ENCODE data around the gene RWDD1.
"Not testable (repeated sequence)": the region's sequence is repeated elsewhere in the genome, so short reads cannot be mapped to it uniquely, and the experiment has no call there.

The RWDD1 gene

GRCh38 chr6:116604868-116605267 lies 33.6 kb downstream of the RWDD1 start:
- H3K4me1 ChIP-seq (ENCODE audit: control insufficient read depth, insufficient read depth, low read length, unreplicated experiment); H3K36me3 ChIP-seq (ENCODE audit: insufficient read depth, low read length); H3K27me3 ChIP-seq (ENCODE audit: insufficient read depth, low read length); H3K79me2 ChIP-seq (ENCODE audit: control insufficient read depth, insufficient read depth, low read length, unreplicated experiment); H3K27ac ChIP-seq (ENCODE audit: low read depth, low read length); H2AFZ ChIP-seq (ENCODE audit: low read length, unreplicated experiment); H3K4me3 ChIP-seq (ENCODE audit: low read depth, low read length): not testable (repeated sequence)

- no peak overlapping the region for H2AFZ ChIP-seq (ENCODE audit: low read length, unreplicated experiment)
- no peaks in the 10 kb centered on the region for H3K4me1 ChIP-seq (ENCODE audit: control insufficient read depth, insufficient read depth, low read length, unreplicated experiment)
- H3K79me2 ChIP-seq (ENCODE audit: control insufficient read depth, insufficient read depth, low read length, unreplicated experiment): no peaks in the 10 kb centered on the region
- H3K36me3 ChIP-seq (ENCODE audit: insufficient read depth, low read length): no peaks in the 10 kb centered on the region
- H3K4me3 ChIP-seq (ENCODE audit: low read depth, low read length): no peak overlapping the region
- no peak overlapping the region for H3K27ac ChIP-seq (ENCODE audit: low read depth, low read length)
- no peaks in the 10 kb centered on the region for H3K27me3 ChIP-seq (ENCODE audit: insufficient read depth, low read length)
Measured at GRCh38 chr6:116605935-116606334, 34.6 kb downstream of the RWDD1 start.

GRCh38 chr6:116611056-116611455 lies 39.8 kb downstream of the RWDD1 start:
- Histone ChIP-seq H3K27me3 (ENCODE audit: insufficient read depth, low read length) (no peaks in the 10 kb centered on the region), H2AFZ (ENCODE audit: low read length, unreplicated experiment) (no peak overlapping the region), H3K79me2 (ENCODE audit: control insufficient read depth, insufficient read depth, low read length, unreplicated experiment) (no peaks in the 10 kb centered on the region), H3K4me3 (ENCODE audit: low read depth, low read length) (no peak overlapping the region), H3K36me3 (ENCODE audit: insufficient read depth, low read length) (no peaks in the 10 kb centered on the region), H3K27ac (ENCODE audit: low read depth, low read length) (no peak overlapping the region), H3K4me1 (ENCODE audit: control insufficient read depth, insufficient read depth, low read length, unreplicated experiment) (no peaks in the 10 kb centered on the region)

- Histone ChIP-seq H3K36me3 (ENCODE audit: insufficient read depth, low read length) (no peaks in the 10 kb centered on the region), H3K27me3 (ENCODE audit: insufficient read depth, low read length) (peaks cover 10% of the 10 kb centered on the region; the same call in 1 of the 2 replicates), H3K79me2 (ENCODE audit: control insufficient read depth, insufficient read depth, low read length, unreplicated experiment) (no peaks in the 10 kb centered on the region), H3K4me1 (ENCODE audit: control insufficient read depth, insufficient read depth, low read length, unreplicated experiment) (peaks cover 6% of the 10 kb centered on the region), H3K4me3 (ENCODE audit: low read depth, low read length) (peak within 1 kb of the TSS; percentile 83), H3K27ac (ENCODE audit: low read depth, low read length) (no peak within 1 kb of the TSS), H2AFZ (ENCODE audit: low read length, unreplicated experiment) (peak within 1 kb of the TSS; percentile 90)
Measured at GRCh38 chr6:116615937-116616736, 44.8 kb downstream of the RWDD1 start, which contains the start of gene RSPH4A. RSPH4A (plus strand) TSS chr6:116616479; CDS start chr6:116616624, 145 bp downstream.

- peak overlapping the region; percentile 83 for H3K4me3 ChIP-seq (ENCODE audit: low read depth, low read length)
- no peaks in the 10 kb centered on the region for H3K36me3 ChIP-seq (ENCODE audit: insufficient read depth, low read length)
- H2AFZ ChIP-seq (ENCODE audit: low read length, unreplicated experiment): peak overlapping the region; percentile 32
- no peak overlapping the region for H3K27ac ChIP-seq (ENCODE audit: low read depth, low read length)
- peaks cover 6% of the 10 kb centered on the region for H3K4me1 ChIP-seq (ENCODE audit: control insufficient read depth, insufficient read depth, low read length, unreplicated experiment)
- H3K27me3 ChIP-seq (ENCODE audit: insufficient read depth, low read length): peaks cover 10% of the 10 kb centered on the region; the same call in 1 of the 2 replicates
- no peaks in the 10 kb centered on the region for H3K79me2 ChIP-seq (ENCODE audit: control insufficient read depth, insufficient read depth, low read length, unreplicated experiment)
Measured at GRCh38 chr6:116616737-116617053, 45.4 kb downstream of the RWDD1 start.

GRCh38 chr6:116624036-116624805 lies 52.9 kb downstream of the RWDD1 start:
- no peaks in the 10 kb centered on the region for H3K4me1 ChIP-seq (ENCODE audit: control insufficient read depth, insufficient read depth, low read length, unreplicated experiment)
- H3K4me3 ChIP-seq (ENCODE audit: low read depth, low read length): no peak overlapping the region
- no peaks in the 10 kb centered on the region for H3K27me3 ChIP-seq (ENCODE audit: insufficient read depth, low read length)
- H2AFZ ChIP-seq (ENCODE audit: low read length, unreplicated experiment): no peak overlapping the region
- H3K27ac ChIP-seq (ENCODE audit: low read depth, low read length): no peak overlapping the region
- H3K79me2 ChIP-seq (ENCODE audit: control insufficient read depth, insufficient read depth, low read length, unreplicated experiment): no peaks in the 10 kb centered on the region
- no peaks in the 10 kb centered on the region for H3K36me3 ChIP-seq (ENCODE audit: insufficient read depth, low read length)

- H3K36me3 ChIP-seq (ENCODE audit: insufficient read depth, low read length): no peaks in the 10 kb centered on the region
- no peak overlapping the region for H2AFZ ChIP-seq (ENCODE audit: low read length, unreplicated experiment)
- no peaks in the 10 kb centered on the region for H3K27me3 ChIP-seq (ENCODE audit: insufficient read depth, low read length)
- no peaks in the 10 kb centered on the region for H3K4me1 ChIP-seq (ENCODE audit: control insufficient read depth, insufficient read depth, low read length, unreplicated experiment)
- no peak overlapping the region for H3K27ac ChIP-seq (ENCODE audit: low read depth, low read length)
- H3K4me3 ChIP-seq (ENCODE audit: low read depth, low read length): no peak overlapping the region
- H3K79me2 ChIP-seq (ENCODE audit: control insufficient read depth, insufficient read depth, low read length, unreplicated experiment): no peaks in the 10 kb centered on the region
Measured at GRCh38 chr6:116625872-116626271, 54.6 kb downstream of the RWDD1 start.

- Histone ChIP-seq H3K4me1 (ENCODE audit: control insufficient read depth, insufficient read depth, low read length, unreplicated experiment) (no peaks in the 10 kb centered on the region), H3K79me2 (ENCODE audit: control insufficient read depth, insufficient read depth, low read length, unreplicated experiment) (no peaks in the 10 kb centered on the region), H3K4me3 (ENCODE audit: low read depth, low read length) (no peak overlapping the region), H3K36me3 (ENCODE audit: insufficient read depth, low read length) (peaks cover 2% of the 10 kb centered on the region; the same call in 1 of the 2 replicates), H3K27me3 (ENCODE audit: insufficient read depth, low read length) (no peaks in the 10 kb centered on the region), H3K27ac (ENCODE audit: low read depth, low read length) (no peak overlapping the region), H2AFZ (ENCODE audit: low read length, unreplicated experiment) (no peak overlapping the region)
Measured at GRCh38 chr6:116629563-116629981, 58.3 kb downstream of the RWDD1 start.

- no peak overlapping the region for H3K27ac ChIP-seq (ENCODE audit: low read depth, low read length)
- no peak overlapping the region for H2AFZ ChIP-seq (ENCODE audit: low read length, unreplicated experiment)
- no peaks in the 10 kb centered on the region for H3K79me2 ChIP-seq (ENCODE audit: control insufficient read depth, insufficient read depth, low read length, unreplicated experiment)
- H3K4me1 ChIP-seq (ENCODE audit: control insufficient read depth, insufficient read depth, low read length, unreplicated experiment): no peaks in the 10 kb centered on the region
- no peaks in the 10 kb centered on the region for H3K27me3 ChIP-seq (ENCODE audit: insufficient read depth, low read length)
- H3K36me3 ChIP-seq (ENCODE audit: insufficient read depth, low read length): peaks cover 6% of the 10 kb centered on the region
- no peak overlapping the region for H3K4me3 ChIP-seq (ENCODE audit: low read depth, low read length)
Measured at GRCh38 chr6:116631379-116631990, 60.2 kb downstream of the RWDD1 start.

- peaks cover 10% of the 10 kb centered on the region for H3K36me3 ChIP-seq (ENCODE audit: insufficient read depth, low read length)
- H2AFZ ChIP-seq (ENCODE audit: low read length, unreplicated experiment): no peak overlapping the region
- H3K79me2 ChIP-seq (ENCODE audit: control insufficient read depth, insufficient read depth, low read length, unreplicated experiment): peaks cover 2% of the 10 kb centered on the region
- no peak overlapping the region for H3K4me3 ChIP-seq (ENCODE audit: low read depth, low read length)
- no peak overlapping the region for H3K27ac ChIP-seq (ENCODE audit: low read depth, low read length)
- no peaks in the 10 kb centered on the region for H3K27me3 ChIP-seq (ENCODE audit: insufficient read depth, low read length)
- no peaks in the 10 kb centered on the region for H3K4me1 ChIP-seq (ENCODE audit: control insufficient read depth, insufficient read depth, low read length, unreplicated experiment)
Measured at GRCh38 chr6:116633685-116634084, 62.4 kb downstream of the RWDD1 start.

Measured in ACC112 (cell line).